ENCODE results near the gene RNF38.

GRCh38 chr9:36306471-36307306, 93.4 kb downstream of the RNF38 start:
- TF ChIP-seq CTCF (IDR thresholded peaks at IDR 0.05), result no peak
- no peak for TF ChIP-seq POLR2A (IDR thresholded peaks at IDR 0.05)
- no peak for TF ChIP-seq POLR2AphosphoS5 (IDR thresholded peaks at IDR 0.05)
